ENCODE measurements around the gene TNFRSF1B. TPM values are rescaled to one million over a fixed set of nuclear protein-coding genes. Genes with fewer than 3 reads are reported as not detected.

The TNFRSF1B gene
- total and polyA plus RNA-seq, 9 of the 15 experiments (the other 6 are each of a cell fraction or from before 2014, with no cell fraction given), result 8.8 to 91.3 (median 36.0) TPM

DNA sequence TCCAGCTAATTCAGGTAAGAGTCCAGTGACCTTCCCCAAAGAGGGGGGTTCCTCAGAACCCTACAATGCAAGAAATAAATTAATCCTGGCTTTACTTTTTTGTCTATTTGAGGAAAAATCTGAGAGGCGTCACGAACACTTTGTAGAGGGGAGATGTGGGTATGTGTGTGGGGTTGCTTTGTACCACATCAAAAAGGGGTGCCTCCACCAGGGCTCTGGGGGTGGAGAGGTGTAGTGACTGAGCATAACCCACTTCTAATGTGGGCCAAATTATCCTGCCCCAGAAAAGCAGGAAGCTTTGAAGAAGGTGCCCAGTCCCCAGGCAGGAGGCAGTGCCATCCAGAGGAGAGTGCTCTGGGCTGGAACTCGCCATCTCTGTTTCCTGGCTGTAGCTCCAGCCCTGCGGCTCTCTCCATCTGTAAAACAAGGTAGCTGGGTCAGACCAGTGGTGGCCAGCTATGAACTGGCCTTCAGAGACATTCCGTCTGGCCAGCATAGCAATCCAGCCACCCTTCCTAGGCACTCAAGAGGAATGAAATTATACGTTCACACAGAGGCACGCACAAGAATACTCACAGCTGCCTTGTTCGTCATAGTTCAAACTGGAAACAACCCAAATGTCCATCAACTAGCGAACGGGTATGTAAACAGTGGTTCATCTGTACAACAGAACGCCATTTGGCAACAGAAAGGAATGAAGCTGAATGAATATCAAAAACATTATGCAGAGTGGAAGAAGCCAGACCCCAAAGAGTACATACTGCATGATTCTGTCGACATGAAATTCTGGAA is 45.4 kb upstream of the TNFRSF1B start:
- Histone ChIP-seq H3K36me3 (ENCODE audit: control insufficient read depth, insufficient read depth, low read length) (peaks cover 54% of the 10 kb centered on the region; the same call in 1 of the 3 replicates), H3K4me1 (replicated peaks in 1 of 2; ENCODE audit: control insufficient read depth in 2 of 2, insufficient read depth in 2 of 2, low read length in 2 of 2) (peaks cover 7 to 12% of the 10 kb centered on the region in 2 experiments; a peak in 4 of 5 replicates), H3K79me2 (ENCODE audit: control insufficient read depth, insufficient read depth, low read length) (no peaks in the 10 kb centered on the region), H3K9ac (ENCODE audit: insufficient read depth in 1 of 2, low read depth in 2 of 2, low read length in 2 of 2) (peak overlapping the region in 1 of 2 experiments; percentile 29; a peak in 1 of 4 replicates), H3K4me2 (ENCODE audit: insufficient read depth, low read length) (no peak overlapping the region), H3K27me3 (ENCODE audit: control insufficient read depth in 2 of 2, insufficient read depth in 2 of 2, low read length in 2 of 2) (no peaks in the 10 kb centered on the region), H3K27ac (ENCODE audit: extremely low read depth, low read depth, low read length) (no peak overlapping the region), H4K20me1 (replicated peaks; ENCODE audit: control insufficient read depth, insufficient read depth, low read length) (no peaks in the 10 kb centered on the region), H3K9me1 (ENCODE audit: control insufficient read depth, insufficient read depth, low read length) (no peaks in the 10 kb centered on the region), H2AFZ (ENCODE audit: low read depth, low read length) (no peak overlapping the region), H3K4me3 (no peak overlapping the region), H3K9me3 (replicated peaks; ENCODE audit: control insufficient read depth, insufficient read depth, low read depth, low read length) (no peaks in the 10 kb centered on the region)
- DNase-seq (ENCODE audit: extremely low read depth in 1 of 4, low spot score in 3 of 4), result no peak
- CTCF ChIA-PET (ENCODE audit: low intra/inter-chr PET ratio), result interaction anchor here (7.5 kb wide), 1 partner anchor 88 kb away, joined by 195 read pairs; no protein-coding TSS in a partner anchor
- ATAC-seq, result no peak
- FAIRE-seq, result no peak
- BruUV-seq (replicated peaks), result no TSS peak
- POLR2A ChIA-PET, result interaction anchor here (1.2 to 1.8 kb wide), 2 partner anchors 54 to 97 kb away, joined by 3 to 6 read pairs; no protein-coding TSS in a partner anchor
- 68% methylated on average over 12 of the region's 12 CpGs for WGBS (ENCODE audit: insufficient coverage, low coverage, missing lambda C conversion rate)
- intact Hi-C loops (cut with micrococcal nuclease) (loop anchor here (10.0 kb wide), 1 partner anchor 653 kb away; the partner anchor contains the start of gene PRAMEF12), in situ Hi-C loops (cut with MboI) (loop anchor here (5.0 to 10.0 kb wide), 3 partner anchors 156 to 646 kb away; no protein-coding TSS in a partner anchor)
- TF ChIP-seq ZNF197 (CRISPR knock-in tag; IDR thresholded peaks at IDR 0.05; ENCODE audit: low read depth) (no peak), ZKSCAN8 (CRISPR knock-in tag; IDR thresholded peaks at IDR 0.05) (no peak), MYC (IDR thresholded peaks at IDR 0.05; ENCODE audit: low read depth, low read length) (no peak), MYC (CRISPR knock-in tag; IDR thresholded peaks at IDR 0.05; ENCODE audit: borderline replicate concordance, low read depth) (no peak), MIER1 (IDR thresholded peaks at IDR 0.05; ENCODE audit: low read depth) (no peak), NFIX (CRISPR knock-in tag; IDR thresholded peaks at IDR 0.05; ENCODE audit: low read depth) (no peak), SRSF9 (IDR thresholded peaks at IDR 0.05; ENCODE audit: borderline replicate concordance, low read depth, low read length) (no peak)
- TF ChIP-seq, protein P1, sequence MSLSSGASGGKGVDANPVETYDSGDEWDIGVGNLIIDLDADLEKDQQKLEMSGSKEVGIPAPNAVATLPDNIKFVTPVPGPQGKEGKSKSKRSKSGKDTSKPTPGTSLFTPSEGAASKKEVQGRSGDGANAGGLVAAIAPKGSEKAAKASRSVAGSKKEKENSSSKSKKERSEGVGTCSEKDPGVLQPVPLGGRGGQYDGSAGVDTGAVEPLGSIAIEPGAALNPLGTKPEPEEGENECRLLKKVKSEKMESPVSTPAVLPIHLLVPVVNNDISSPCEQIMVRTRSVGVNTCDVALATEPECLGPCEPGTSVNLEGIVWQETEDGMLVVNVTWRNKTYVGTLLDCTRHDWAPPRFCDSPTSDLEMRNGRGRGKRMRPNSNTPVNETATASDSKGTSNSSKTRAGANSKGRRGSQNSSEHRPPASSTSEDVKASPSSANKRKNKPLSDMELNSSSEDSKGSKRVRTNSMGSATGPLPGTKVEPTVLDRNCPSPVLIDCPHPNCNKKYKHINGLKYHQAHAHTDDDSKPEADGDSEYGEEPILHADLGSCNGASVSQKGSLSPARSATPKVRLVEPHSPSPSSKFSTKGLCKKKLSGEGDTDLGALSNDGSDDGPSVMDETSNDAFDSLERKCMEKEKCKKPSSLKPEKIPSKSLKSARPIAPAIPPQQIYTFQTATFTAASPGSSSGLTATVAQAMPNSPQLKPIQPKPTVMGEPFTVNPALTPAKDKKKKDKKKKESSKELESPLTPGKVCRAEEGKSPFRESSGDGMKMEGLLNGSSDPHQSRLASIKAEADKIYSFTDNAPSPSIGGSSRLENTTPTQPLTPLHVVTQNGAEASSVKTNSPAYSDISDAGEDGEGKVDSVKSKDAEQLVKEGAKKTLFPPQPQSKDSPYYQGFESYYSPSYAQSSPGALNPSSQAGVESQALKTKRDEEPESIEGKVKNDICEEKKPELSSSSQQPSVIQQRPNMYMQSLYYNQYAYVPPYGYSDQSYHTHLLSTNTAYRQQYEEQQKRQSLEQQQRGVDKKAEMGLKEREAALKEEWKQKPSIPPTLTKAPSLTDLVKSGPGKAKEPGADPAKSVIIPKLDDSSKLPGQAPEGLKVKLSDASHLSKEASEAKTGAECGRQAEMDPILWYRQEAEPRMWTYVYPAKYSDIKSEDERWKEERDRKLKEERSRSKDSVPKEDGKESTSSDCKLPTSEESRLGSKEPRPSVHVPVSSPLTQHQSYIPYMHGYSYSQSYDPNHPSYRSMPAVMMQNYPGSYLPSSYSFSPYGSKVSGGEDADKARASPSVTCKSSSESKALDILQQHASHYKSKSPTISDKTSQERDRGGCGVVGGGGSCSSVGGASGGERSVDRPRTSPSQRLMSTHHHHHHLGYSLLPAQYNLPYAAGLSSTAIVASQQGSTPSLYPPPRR (CRISPR knock-in tag; IDR thresholded peaks at IDR 0.05; ENCODE audit: borderline replicate concordance), result no peak
- TF ChIP-seq, protein P2, sequence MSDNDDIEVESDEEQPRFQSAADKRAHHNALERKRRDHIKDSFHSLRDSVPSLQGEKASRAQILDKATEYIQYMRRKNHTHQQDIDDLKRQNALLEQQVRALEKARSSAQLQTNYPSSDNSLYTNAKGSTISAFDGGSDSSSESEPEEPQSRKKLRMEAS (CRISPR knock-in tag; IDR thresholded peaks at IDR 0.05), result no peak
- TF ChIP-seq, protein P3, sequence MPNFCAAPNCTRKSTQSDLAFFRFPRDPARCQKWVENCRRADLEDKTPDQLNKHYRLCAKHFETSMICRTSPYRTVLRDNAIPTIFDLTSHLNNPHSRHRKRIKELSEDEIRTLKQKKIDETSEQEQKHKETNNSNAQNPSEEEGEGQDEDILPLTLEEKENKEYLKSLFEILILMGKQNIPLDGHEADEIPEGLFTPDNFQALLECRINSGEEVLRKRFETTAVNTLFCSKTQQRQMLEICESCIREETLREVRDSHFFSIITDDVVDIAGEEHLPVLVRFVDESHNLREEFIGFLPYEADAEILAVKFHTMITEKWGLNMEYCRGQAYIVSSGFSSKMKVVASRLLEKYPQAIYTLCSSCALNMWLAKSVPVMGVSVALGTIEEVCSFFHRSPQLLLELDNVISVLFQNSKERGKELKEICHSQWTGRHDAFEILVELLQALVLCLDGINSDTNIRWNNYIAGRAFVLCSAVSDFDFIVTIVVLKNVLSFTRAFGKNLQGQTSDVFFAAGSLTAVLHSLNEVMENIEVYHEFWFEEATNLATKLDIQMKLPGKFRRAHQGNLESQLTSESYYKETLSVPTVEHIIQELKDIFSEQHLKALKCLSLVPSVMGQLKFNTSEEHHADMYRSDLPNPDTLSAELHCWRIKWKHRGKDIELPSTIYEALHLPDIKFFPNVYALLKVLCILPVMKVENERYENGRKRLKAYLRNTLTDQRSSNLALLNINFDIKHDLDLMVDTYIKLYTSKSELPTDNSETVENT (CRISPR knock-in tag; IDR thresholded peaks at IDR 0.05), result no peak
- TF ChIP-seq, protein P4, sequence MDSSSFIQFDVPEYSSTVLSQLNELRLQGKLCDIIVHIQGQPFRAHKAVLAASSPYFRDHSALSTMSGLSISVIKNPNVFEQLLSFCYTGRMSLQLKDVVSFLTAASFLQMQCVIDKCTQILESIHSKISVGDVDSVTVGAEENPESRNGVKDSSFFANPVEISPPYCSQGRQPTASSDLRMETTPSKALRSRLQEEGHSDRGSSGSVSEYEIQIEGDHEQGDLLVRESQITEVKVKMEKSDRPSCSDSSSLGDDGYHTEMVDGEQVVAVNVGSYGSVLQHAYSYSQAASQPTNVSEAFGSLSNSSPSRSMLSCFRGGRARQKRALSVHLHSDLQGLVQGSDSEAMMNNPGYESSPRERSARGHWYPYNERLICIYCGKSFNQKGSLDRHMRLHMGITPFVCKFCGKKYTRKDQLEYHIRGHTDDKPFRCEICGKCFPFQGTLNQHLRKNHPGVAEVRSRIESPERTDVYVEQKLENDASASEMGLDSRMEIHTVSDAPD (CRISPR knock-in tag; IDR thresholded peaks at IDR 0.05), result no peak
